ENCODE measurements around the gene SV2B. TPM values are rescaled to one million over a fixed set of nuclear protein-coding genes. Genes with fewer than 3 reads are reported as not detected.

SV2B gene
- total and polyA plus RNA-seq, 2 donors (not counting 3 experiments of a cell fraction or from before 2014, with no cell fraction given), result not detected

GRCh38 chr15:91263632-91264531 is 163.8 kb downstream of the SV2B start:
- Histone ChIP-seq H4K20me1 (replicated peaks; ENCODE audit: control insufficient read depth, extremely low read depth, insufficient read depth, low read length) (no peaks in the 10 kb centered on the region), H3K36me3 (ENCODE audit: control insufficient read depth in 2 of 2, extremely low read depth in 1 of 2, insufficient read depth in 2 of 2, low read length in 2 of 2) (no peaks in the 10 kb centered on the region), H3K27me3 (ENCODE audit: control insufficient read depth in 2 of 2, insufficient read depth in 2 of 2, low read length in 2 of 2) (no peaks in the 10 kb centered on the region), H3K4me2 (ENCODE audit: insufficient read depth, low read length) (no peak overlapping the region), H2AFZ (ENCODE audit: low read depth, low read length) (no peak overlapping the region), H3K4me1 (ENCODE audit: control insufficient read depth, extremely low read depth, insufficient read depth, low read length) (no peaks in the 10 kb centered on the region), H3K79me2 (ENCODE audit: control insufficient read depth, insufficient read depth, low read length) (no peaks in the 10 kb centered on the region), H3K4me3 (replicated peaks in 1 of 3; ENCODE audit: insufficient read depth in 1 of 3, low read depth in 1 of 3, low read length in 3 of 3) (no peak overlapping the region), H3K9me1 (replicated peaks; ENCODE audit: control insufficient read depth, extremely low read depth, insufficient read depth, low read length) (no peaks in the 10 kb centered on the region), H3K9me3 (replicated peaks; ENCODE audit: control insufficient read depth, insufficient read depth, low read length) (no peaks in the 10 kb centered on the region), H3K27ac (ENCODE audit: insufficient read depth, low read depth, low read length) (no peak overlapping the region), H3K9ac (replicated peaks; ENCODE audit: extremely low read depth, insufficient read depth, low read length) (no peak overlapping the region)
- intact Hi-C loops (cut with micrococcal nuclease), result no loop called here
- ChIA-PET CTCF (no interaction called here), POLR2A (no interaction called here)
- TF ChIP-seq MAX (IDR thresholded peaks at IDR 0.05; ENCODE audit: insufficient read depth, insufficient read length) (no peak), MYC (IDR thresholded peaks at IDR 0.05; ENCODE audit: low read depth, low read length) (no peak), POLR2A (IDR thresholded peaks at IDR 0.05; ENCODE audit: low read depth, low read length) (no peak), CTCF (IDR thresholded peaks at IDR 0.05; ENCODE audit: extremely low read depth in 1 of 2, insufficient read depth in 1 of 2, low read depth in 1 of 2, low read length in 2 of 2) (no peak), JUN (IDR thresholded peaks at IDR 0.05; ENCODE audit: borderline replicate concordance, insufficient read depth, insufficient read length, low read depth) (no peak), GATA2 (IDR thresholded peaks at IDR 0.05; ENCODE audit: insufficient read depth, insufficient read length, low read depth, low read length) (no peak), POLR2AphosphoS5 (IDR thresholded peaks at IDR 0.05; ENCODE audit: insufficient read depth, low read depth, low read length) (no peak), FOS (IDR thresholded peaks at IDR 0.05; ENCODE audit: borderline replicate concordance, insufficient read depth, low read length) (no peak), EZH2 (IDR thresholded peaks at IDR 0.05; ENCODE audit: borderline replicate concordance, low read depth, low read length, severe bottlenecking) (no peak)
- no TSS peak for BruUV-seq (replicated peaks)
- no peak for FAIRE-seq
- dilution Hi-C loops (cut with MboI; ENCODE audit: extremely low pct_ligation_motif_present, low sequenced_read_pairs), result no loop called here
- DNase-seq (ENCODE audit: low read depth, low spot score), result no peak
